K562 (cell line): ENCODE results near the gene BDP1. TPM values are rescaled to one million over a fixed set of nuclear protein-coding genes. Genes with fewer than 3 reads are reported as not detected.
A peak's percentile ranks its signal among the peaks of the same experiment; 100 is the strongest.

Experiments
- ATAC-seq: fragments of 200-7000 bp; cut with Tn5 transposase; 3 replicates; pipeline ENCODE4 v1.9.1; 2020; ENCODE audit warnings: moderate library complexity
- BruUV-seq: library from RNA; stranded (reverse); fragments of 400-500 nt; replicated peaks from 2 replicates; lab custom pipeline; 2021; lab: Mats Ljungman, UMichigan
- CTCF ChIA-PET: fragments of 300-600 bp; formaldehyde crosslinking; extraction: SDS; loops from one replicate; lab custom pipeline; 2021; ENCODE audit warnings: low intra/inter-chr PET ratio; lab: Yijun Ruan, JAX
- POLR2A ChIA-PET: fragments of 300-600, 350-650 bp; sonication (Branson Sonifier 250); formaldehyde crosslinking; extraction: SDS; loops from one replicate; lab custom pipeline; 2021; ENCODE audit warnings: antibody characterized with exemption, inconsistent platforms; lab: Yijun Ruan, JAX
- DNase-seq, 4 experiments: peaks; one replicate each; pipeline versions ENCODE4 v3.0.0 to v3.0.0-alpha.2; 2011 to 2018; ENCODE audit warnings: low spot score in 3 of 4, mixed read lengths in 3 of 4; ENCODE audit errors: extremely low read depth in 1 of 4
- FAIRE-seq: peaks from 2 replicates; lab custom pipeline; 2011; peaks lifted over from hg19 to GRCh38; lab: Jason Lieb, UNC
- H2AFZ ChIP-seq: 2 replicates; pipeline ENCODE4 v1.6.0; 2011; ENCODE audit warnings: low read depth, low read length, control low read depth, inconsistent platforms
- H3K27ac ChIP-seq: fragments of 200-600 bp; 3 replicates; pipeline ENCODE4 v1.8.0; 2011; ENCODE audit warnings: low read depth, mild to moderate bottlenecking, control low read depth, inconsistent platforms, low read length, moderate library complexity, mixed read lengths; ENCODE audit errors: extremely low read depth
- H3K27me3 ChIP-seq, 2 experiments: fragments of 300-600 bp in 1 of 2; 2 replicates in 1 of 2; 3 replicates in 1 of 2; pipeline versions ENCODE4 v1.6.0 to v1.8.0; 2011; ENCODE audit warnings: inconsistent platforms in 2 of 2, low read length in 2 of 2, mild to moderate bottlenecking in 1 of 2, mixed read lengths in 1 of 2, moderate library complexity in 1 of 2; ENCODE audit not compliant: control insufficient read depth in 2 of 2, insufficient read depth in 2 of 2
- H3K36me3 ChIP-seq: fragments of 300-600 bp; 3 replicates; pipeline ENCODE4 v1.8.0; 2011; ENCODE audit warnings: mild to moderate bottlenecking, low read length, inconsistent platforms; ENCODE audit not compliant: control insufficient read depth, insufficient read depth
- H3K4me1 ChIP-seq, 2 experiments: fragments of 200-600 bp in 1 of 2; replicated peaks in 1 of 2; 2 replicates in 1 of 2; 3 replicates in 1 of 2; pipeline versions ENCODE4 v1.5.1 to v1.8.0; 2011; ENCODE audit warnings: inconsistent platforms in 2 of 2, low read length in 2 of 2, mild to moderate bottlenecking in 1 of 2, mixed read lengths in 1 of 2, moderate library complexity in 1 of 2; ENCODE audit not compliant: control insufficient read depth in 2 of 2, insufficient read depth in 2 of 2
- H3K4me2 ChIP-seq: 2 replicates; pipeline ENCODE4 v1.6.1; 2011; ENCODE audit warnings: low read length, control low read depth, inconsistent platforms, mixed read lengths; ENCODE audit not compliant: insufficient read depth
- H3K4me3 ChIP-seq: fragments of 200-600 bp; sonication (generic), shearing (Covaris generic); 2 replicates; pipeline ENCODE4 v1.5.1; 2016; ENCODE audit warnings: control low read depth, inconsistent platforms
- H3K79me2 ChIP-seq: fragments of 200-600 bp; 3 replicates; pipeline ENCODE4 v1.8.0; 2011; ENCODE audit warnings: low read length, inconsistent platforms; ENCODE audit not compliant: control insufficient read depth, insufficient read depth
- H3K9ac ChIP-seq, 2 experiments: 2 replicates each; pipeline versions ENCODE4 v1.6.0 to v1.6.1; 2011; ENCODE audit warnings: low read depth in 2 of 2, low read length in 2 of 2, control low read depth in 1 of 2, inconsistent platforms in 1 of 2, mild to moderate bottlenecking in 1 of 2, mixed read lengths in 1 of 2; ENCODE audit not compliant: insufficient read depth in 1 of 2
- H3K9me1 ChIP-seq: one replicate; pipeline ENCODE4 v1.6.0; 2011; ENCODE audit warnings: inconsistent platforms, mild to moderate bottlenecking, low read length, moderate library complexity; ENCODE audit not compliant: control insufficient read depth, insufficient read depth
- H3K9me3 ChIP-seq: replicated peaks from 2 replicates; pipeline ENCODE4 v1.5.1; 2011; ENCODE audit warnings: low read depth, low read length, inconsistent platforms; ENCODE audit not compliant: control insufficient read depth, insufficient read depth
- H4K20me1 ChIP-seq: replicated peaks from 2 replicates; pipeline ENCODE4 v1.6.1; 2011; ENCODE audit warnings: low read length, inconsistent platforms, mixed read lengths; ENCODE audit not compliant: control insufficient read depth, insufficient read depth
- HDAC8 ChIP-seq: fragments of 450-650 bp; IDR thresholded peaks from 2 replicates; pipeline ENCODE4 v1.6.1; 2016; ENCODE audit warnings: mild to moderate bottlenecking, missing genetic modification characterization, moderate library complexity, missing compliant biosample characterization
- PHF20 ChIP-seq: fragments of 450-650 bp; IDR thresholded peaks from 2 replicates; pipeline ENCODE4 v1.6.1; 2018; ENCODE audit not compliant: partially characterized antibody
- RBM25 ChIP-seq: fragments of 200-400 bp; formaldehyde crosslinking; IDR thresholded peaks from 2 replicates; pipeline ENCODE4 v1.6.1; 2018; ENCODE audit warnings: low read length, low read depth, moderate library complexity; ENCODE audit not compliant: severe bottlenecking
- WGBS: fragments of 100-300 bp; shearing (Covaris generic); methylation state at CpG from one replicate; pipeline ENCODE4 v1.1.6; 2016; ENCODE audit warnings: low coverage, mixed read lengths; ENCODE audit not compliant: insufficient coverage; ENCODE audit errors: missing lambda C conversion rate; 5-methylcytosine and 5-hydroxymethylcytosine counted together
- in situ Hi-C: fragments of 300-500 bp; cut with MboI; formaldehyde crosslinking; loops from 4 replicates; pipeline ENCODE4 v1.15.0; 2018; ENCODE audit warnings: inconsistent platforms, mixed read lengths
- intact Hi-C: fragments of 100-400 bp; cut with micrococcal nuclease; formaldehyde crosslinking; loops from 2 replicates; pipeline ENCODE4 v1.14.2; 2022
- polyA plus RNA-seq, 8 experiments: library from polyadenylated mRNA; depleted of rRNA in 4 of 8; stranded (reverse) in 5 of 8; unstranded in 3 of 8; fragments of >200 nt; fragmentation: Nextera tagmentation in 2 of 8; fragmentation: Illumina TruSeq in 1 of 8; extraction: Ambion mirVana in 2 of 8; extraction: Trizol in 1 of 8; gene quantifications; 2 replicates each; pipeline versions ENCODE4 v1.2.1 to v1.2.3, GENCODE V29; 2011 to 2014; ENCODE audit warnings: inconsistent platforms in 1 of 8, missing spikeins in 1 of 8
- total RNA-seq, 7 experiments: library from RNA; depleted of rRNA in 6 of 7; stranded (reverse); fragments of >200 nt in 6 of 7; fragmentation: Illumina TruSeq in 2 of 7; extraction: Trizol in 2 of 7; gene quantifications; 2 replicates each; pipeline versions ENCODE4 v1.2.1 to v1.2.3, GENCODE V29; 2011 to 2021; ENCODE audit warnings: low replicate concordance in 1 of 7
- TF ChIP-seq, protein P1 (sequence below): sonication (generic); IDR thresholded peaks from 2 replicates; pipeline ENCODE4 v1.6.1; 2016
- TF ChIP-seq, protein P2 (sequence below): fragments of 200-800 bp; sonication (Bioruptor generic); IDR thresholded peaks from 2 replicates; pipeline ENCODE4 v1.6.1; 2017; ENCODE audit warnings: missing genetic modification characterization, missing compliant biosample characterization
- TF ChIP-seq, protein P3 (sequence below): fragments of 450-650 bp; IDR thresholded peaks from 2 replicates; pipeline ENCODE4 v1.6.1; 2018; ENCODE audit not compliant: partially characterized antibody

Gene BDP1
- total and polyA plus RNA-seq, 9 of the 15 experiments (the other 6 are each of a cell fraction or from before 2014, with no cell fraction given) = 6.9 to 47.3 (median 23.9) TPM

DNA sequence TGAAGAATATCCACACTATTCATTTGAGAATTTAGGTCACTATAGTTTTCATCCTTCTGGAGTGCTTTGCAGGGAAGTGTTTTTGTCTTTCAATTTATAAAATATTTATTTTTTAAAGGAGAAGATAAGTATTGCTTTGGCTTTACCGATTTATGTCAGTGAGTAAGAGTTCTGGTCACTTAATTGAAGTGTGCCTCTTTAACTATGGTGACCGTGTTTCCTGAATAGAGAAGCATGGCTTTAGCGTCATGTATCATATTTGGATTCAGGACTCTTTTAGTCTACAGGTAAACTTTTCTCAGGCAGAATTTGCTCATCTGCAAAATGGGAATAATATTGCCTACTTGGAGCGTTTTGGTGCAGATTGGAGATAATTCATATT is 902 bp downstream of the BDP1 start:
- FAIRE-seq = no peak
- BruUV-seq = no TSS peak
- CTCF ChIA-PET = no interaction called here
- Histone ChIP-seq H3K79me2 (peaks cover 46% of the 10 kb centered on the region), H3K9me1 (no peaks in the 10 kb centered on the region), H3K4me2 (peak overlapping the region; percentile 88), H2AFZ (peak overlapping the region; percentile 91), H4K20me1 (0 out of 2 replicates have a peak, but pooled peaks cover 3% of the 10 kb centered on the region), H3K9ac (peak overlapping the region; percentile 89 to 92), H3K4me1 (peaks cover 4 to 7% of the 10 kb centered on the region in 2 experiments; a peak in 2 of 5 replicates), H3K9me3 (no peaks in the 10 kb centered on the region), H3K4me3 (peak overlapping the region; percentile 71), H3K36me3 (peaks cover 31% of the 10 kb centered on the region), H3K27ac (peak overlapping the region; percentile 86), H3K27me3 (no peaks in the 10 kb centered on the region)
- 1% methylated on average over 4 of the region's 4 CpGs for WGBS
- TF ChIP-seq RBM25 (peak; percentile 22), PHF20 (no peak)
- TF ChIP-seq, protein P1, sequence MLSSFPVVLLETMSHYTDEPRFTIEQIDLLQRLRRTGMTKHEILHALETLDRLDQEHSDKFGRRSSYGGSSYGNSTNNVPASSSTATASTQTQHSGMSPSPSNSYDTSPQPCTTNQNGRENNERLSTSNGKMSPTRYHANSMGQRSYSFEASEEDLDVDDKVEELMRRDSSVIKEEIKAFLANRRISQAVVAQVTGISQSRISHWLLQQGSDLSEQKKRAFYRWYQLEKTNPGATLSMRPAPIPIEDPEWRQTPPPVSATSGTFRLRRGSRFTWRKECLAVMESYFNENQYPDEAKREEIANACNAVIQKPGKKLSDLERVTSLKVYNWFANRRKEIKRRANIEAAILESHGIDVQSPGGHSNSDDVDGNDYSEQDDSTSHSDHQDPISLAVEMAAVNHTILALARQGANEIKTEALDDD = peak; percentile 66
- intact Hi-C loops (no loop called here), in situ Hi-C loops (loop anchor here (25.0 kb wide), 2 partner anchors 244 to 1244 kb away; no protein-coding TSS in a partner anchor)
- no peak for DNase-seq
- POLR2A ChIA-PET = interaction anchor here (1.1 kb wide), 1 partner anchor 132 kb away, joined by 3 read pairs; no protein-coding TSS in a partner anchor
- ATAC-seq = peak; percentile 49

DNA sequence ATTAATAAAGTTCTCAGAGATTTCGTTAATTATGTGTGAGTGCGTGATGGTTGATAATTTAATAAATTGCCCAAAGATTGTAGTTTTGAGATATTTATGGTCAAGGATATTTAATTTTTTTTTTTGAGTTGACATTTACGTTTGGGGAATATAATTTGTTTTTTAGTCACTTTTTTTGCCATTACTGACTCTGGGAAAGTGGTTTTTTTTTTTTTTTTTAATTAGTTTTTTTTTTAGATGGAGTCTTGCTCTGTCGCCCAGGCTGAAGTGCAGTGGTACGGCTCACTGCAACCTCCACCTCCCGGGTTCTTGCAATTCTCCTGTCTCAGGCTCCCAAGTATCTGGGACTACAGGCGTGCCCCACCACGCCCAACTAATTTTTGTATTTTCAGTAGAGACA is 1.7 kb downstream of the BDP1 start:
- Histone ChIP-seq H3K27me3 (no peaks in the 10 kb centered on the region), H3K9me3 (no peaks in the 10 kb centered on the region), H3K4me2 (peak overlapping the region; percentile 88), H3K36me3 (peaks cover 38% of the 10 kb centered on the region), H4K20me1 (0 out of 2 replicates have a peak, but pooled peaks cover 3% of the 10 kb centered on the region), H3K4me1 (peaks cover 4 to 7% of the 10 kb centered on the region in 2 experiments; a peak in 2 of 5 replicates), H3K4me3 (peak overlapping the region; percentile 71), H3K9me1 (no peaks in the 10 kb centered on the region), H3K79me2 (peaks cover 46% of the 10 kb centered on the region), H3K27ac (peak overlapping the region; percentile 86; the same call in 1 of the 3 replicates), H3K9ac (peak overlapping the region; percentile 54 to 92; a peak in 3 of 4 replicates), H2AFZ (no peak overlapping the region)
- 5% methylated on average over 8 of the region's 8 CpGs for WGBS
- DNase-seq = peak in 1 of 4 experiments; percentile 41
- no peak for FAIRE-seq
- ChIA-PET POLR2A (no interaction called here), CTCF (no interaction called here)
- in situ Hi-C loops (loop anchor here (25.0 kb wide), 2 partner anchors 245 to 1245 kb away; no protein-coding TSS in a partner anchor), intact Hi-C loops (no loop called here)
- ATAC-seq = no peak
- BruUV-seq = no TSS peak
- TF ChIP-seq, protein P1 = no peak
- TF ChIP-seq, protein P2, sequence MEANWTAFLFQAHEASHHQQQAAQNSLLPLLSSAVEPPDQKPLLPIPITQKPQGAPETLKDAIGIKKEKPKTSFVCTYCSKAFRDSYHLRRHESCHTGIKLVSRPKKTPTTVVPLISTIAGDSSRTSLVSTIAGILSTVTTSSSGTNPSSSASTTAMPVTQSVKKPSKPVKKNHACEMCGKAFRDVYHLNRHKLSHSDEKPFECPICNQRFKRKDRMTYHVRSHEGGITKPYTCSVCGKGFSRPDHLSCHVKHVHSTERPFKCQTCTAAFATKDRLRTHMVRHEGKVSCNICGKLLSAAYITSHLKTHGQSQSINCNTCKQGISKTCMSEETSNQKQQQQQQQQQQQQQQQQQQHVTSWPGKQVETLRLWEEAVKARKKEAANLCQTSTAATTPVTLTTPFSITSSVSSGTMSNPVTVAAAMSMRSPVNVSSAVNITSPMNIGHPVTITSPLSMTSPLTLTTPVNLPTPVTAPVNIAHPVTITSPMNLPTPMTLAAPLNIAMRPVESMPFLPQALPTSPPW (CRISPR knock-in tag) = no peak
- TF ChIP-seq, protein P3, sequence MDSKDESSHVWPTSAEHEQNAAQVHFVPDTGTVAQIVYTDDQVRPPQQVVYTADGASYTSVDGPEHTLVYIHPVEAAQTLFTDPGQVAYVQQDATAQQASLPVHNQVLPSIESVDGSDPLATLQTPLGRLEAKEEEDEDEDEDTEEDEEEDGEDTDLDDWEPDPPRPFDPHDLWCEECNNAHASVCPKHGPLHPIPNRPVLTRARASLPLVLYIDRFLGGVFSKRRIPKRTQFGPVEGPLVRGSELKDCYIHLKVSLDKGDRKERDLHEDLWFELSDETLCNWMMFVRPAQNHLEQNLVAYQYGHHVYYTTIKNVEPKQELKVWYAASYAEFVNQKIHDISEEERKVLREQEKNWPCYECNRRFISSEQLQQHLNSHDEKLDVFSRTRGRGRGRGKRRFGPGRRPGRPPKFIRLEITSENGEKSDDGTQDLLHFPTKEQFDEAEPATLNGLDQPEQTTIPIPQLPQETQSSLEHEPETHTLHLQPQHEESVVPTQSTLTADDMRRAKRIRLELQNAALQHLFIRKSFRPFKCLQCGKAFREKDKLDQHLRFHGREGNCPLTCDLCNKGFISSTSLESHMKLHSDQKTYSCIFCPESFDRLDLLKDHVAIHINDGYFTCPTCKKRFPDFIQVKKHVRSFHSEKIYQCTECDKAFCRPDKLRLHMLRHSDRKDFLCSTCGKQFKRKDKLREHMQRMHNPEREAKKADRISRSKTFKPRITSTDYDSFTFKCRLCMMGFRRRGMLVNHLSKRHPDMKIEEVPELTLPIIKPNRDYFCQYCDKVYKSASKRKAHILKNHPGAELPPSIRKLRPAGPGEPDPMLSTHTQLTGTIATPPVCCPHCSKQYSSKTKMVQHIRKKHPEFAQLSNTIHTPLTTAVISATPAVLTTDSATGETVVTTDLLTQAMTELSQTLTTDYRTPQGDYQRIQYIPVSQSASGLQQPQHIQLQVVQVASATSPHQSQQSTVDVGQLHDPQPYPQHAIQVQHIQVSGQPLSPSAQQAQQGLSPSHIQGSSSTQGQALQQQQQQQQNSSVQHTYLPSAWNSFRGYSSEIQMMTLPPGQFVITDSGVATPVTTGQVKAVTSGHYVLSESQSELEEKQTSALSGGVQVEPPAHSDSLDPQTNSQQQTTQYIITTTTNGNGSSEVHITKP = peak; percentile 25
- no peak for TF ChIP-seq HDAC8
